Sigmoid colon (tissue), 4 donors: Measurements from ENCODE around the gene COL8A1.

Experiments used
- CTCF ChIP-seq, 4 experiments: fragments of 450-650 bp in 3 of 4; fragments of 200-600 bp in 1 of 4; IDR thresholded peaks; one replicate each; pipeline ENCODE4 v1.5.1; 2016 to 2019; ENCODE audit warnings: antibody characterized with exemption in 4 of 4, mild to moderate bottlenecking in 3 of 4, moderate library complexity in 2 of 4
- POLR2A ChIP-seq, 2 donors: fragments of 450-650 bp; IDR thresholded peaks; one replicate each; pipeline ENCODE4 v1.6.1; 2016; ENCODE audit warnings: antibody characterized with exemption in 2 of 2, mild to moderate bottlenecking in 2 of 2, moderate library complexity in 2 of 2
- POLR2AphosphoS5 ChIP-seq, 4 donors: sonication (generic); formaldehyde crosslinking; IDR thresholded peaks; one replicate each; pipeline ENCODE4 v1.6.1; 2017; ENCODE audit warnings: antibody characterized with exemption in 4 of 4

- TF ChIP-seq CTCF (IDR thresholded peaks at IDR 0.05), result no peak
- no peak for TF ChIP-seq POLR2AphosphoS5 (IDR thresholded peaks at IDR 0.05)
- no peak for TF ChIP-seq POLR2A (IDR thresholded peaks at IDR 0.05)
Measured at GRCh38 chr3:99845331-99845730, 206.9 kb downstream of the COL8A1 start.
